ENCODE measurements around the gene MIPEP.

DNA sequence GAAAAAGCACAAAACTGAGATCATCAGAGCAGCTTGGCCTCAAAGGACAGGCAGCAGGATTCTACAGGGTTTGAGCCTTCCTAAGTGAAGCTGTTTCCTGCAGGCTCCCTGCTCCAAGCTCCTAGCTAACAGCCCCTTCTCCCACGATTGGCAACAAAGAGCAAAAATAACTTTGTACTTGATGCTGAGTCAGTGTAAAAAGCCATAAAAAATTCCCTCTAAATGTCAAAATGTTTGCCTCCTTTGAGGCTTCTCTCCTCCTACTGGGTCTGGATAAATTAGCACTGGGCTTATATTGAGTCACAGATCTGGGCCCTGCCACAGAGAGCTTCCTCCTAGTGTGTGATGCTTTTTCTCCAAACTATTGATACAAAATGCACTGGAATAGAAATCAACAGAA lies 165.7 kb downstream of the MIPEP start:
- no peak for TF ChIP-seq CTCF (IDR thresholded peaks at IDR 0.05; ENCODE audit: poor library complexity)
- no peak for TF ChIP-seq EZH2phosphoT487 (IDR thresholded peaks at IDR 0.05; ENCODE audit: low read depth, severe bottlenecking, unreplicated experiment)

Measured in hepatocyte (in vitro differentiated cells).